Stimulated activated CD4-positive, alpha-beta T cell treated with anti-CD3 and anti-CD28 coated beads, Interleukin-12 subunit alpha, Interleukin-12 subunit beta, amount 100 ng/mL, for 48 hours (primary cell): ENCODE results near the gene SCARF1.

ENCODE experiments used
- DNase-seq, 3 donors: peaks; one replicate each; pipeline ENCODE4 v3.0.0-alpha.2; 2020; ENCODE audit warnings: low read depth in 2 of 3, low spot score in 1 of 3

SCARF1 gene

GRCh38 chr17:1648963-1649843 is 3.7 kb upstream of the SCARF1 start:
- DNase-seq = peak; percentile 84 to 91 (median 86)

- DNase-seq = no peak
Measured at GRCh38 chr17:1648173-1648962, 2.8 kb upstream of the SCARF1 start.

- DNase-seq = no peak
Measured at GRCh38 chr17:1647802-1648171, 2.3 kb upstream of the SCARF1 start.

DNA sequence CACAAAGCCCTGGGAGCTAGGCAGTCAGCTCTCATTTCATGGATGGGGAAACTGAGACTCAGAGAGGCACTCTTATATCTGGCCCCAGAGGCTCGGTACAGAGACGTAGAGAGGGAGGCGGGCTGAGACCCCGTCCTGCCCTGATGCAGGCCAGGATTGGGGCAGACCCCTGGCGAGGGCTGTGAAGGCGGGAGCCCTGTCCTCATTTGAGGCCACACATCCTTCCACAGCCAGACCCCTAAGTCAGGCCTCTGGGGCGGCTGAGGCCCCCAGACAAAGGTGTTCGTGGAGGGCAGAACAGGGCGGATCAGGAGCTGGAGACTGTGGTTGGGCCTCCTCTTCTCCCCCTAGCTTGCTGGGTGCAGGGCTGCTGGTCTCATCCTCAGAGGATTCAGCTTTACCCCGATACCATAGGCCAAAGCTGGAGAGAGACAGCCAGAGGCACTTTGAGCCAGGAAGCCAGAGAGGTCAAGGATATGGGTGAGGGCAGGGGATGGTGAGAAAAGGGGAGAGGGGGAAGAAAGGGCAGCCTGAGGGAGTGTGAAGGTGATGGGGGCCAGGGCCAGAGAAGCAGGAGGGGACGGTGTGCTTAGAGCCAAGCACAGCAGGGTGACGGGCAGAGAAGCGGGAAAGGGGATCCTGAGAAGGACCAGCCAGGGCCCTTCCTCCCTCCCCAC is 805 bp upstream of the SCARF1 start:
- no peak for DNase-seq

GRCh38 chr17:1644493-1645206 is 882 bp downstream of the SCARF1 start:
- peak in 1 of 3 donors; percentile 28 for DNase-seq

DNA sequence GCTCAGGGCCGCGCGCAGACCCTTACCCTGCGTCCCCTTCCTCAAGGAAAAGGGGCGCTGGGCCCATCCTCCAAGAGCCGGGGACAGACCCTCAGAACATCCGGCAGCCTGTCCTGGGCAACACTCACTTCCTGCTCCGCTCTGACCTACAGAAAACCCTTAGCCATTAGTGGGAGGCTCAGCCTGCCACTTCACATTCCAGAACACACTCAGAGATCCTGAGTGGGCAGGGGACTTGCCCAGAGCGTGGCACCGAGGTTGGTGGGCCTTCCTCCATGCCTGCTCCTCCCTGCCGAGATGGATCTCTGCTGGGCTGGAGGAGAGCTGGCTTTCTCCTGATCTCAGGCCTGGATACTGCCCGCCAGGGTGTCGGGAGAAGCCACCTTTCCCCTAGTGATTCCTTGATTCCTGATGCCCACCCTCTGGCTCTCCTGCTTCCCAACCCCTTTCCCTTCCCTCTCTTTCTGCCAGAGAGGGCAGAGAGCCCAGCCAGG is 1.5 kb downstream of the SCARF1 start:
- DNase-seq = no peak

DNA sequence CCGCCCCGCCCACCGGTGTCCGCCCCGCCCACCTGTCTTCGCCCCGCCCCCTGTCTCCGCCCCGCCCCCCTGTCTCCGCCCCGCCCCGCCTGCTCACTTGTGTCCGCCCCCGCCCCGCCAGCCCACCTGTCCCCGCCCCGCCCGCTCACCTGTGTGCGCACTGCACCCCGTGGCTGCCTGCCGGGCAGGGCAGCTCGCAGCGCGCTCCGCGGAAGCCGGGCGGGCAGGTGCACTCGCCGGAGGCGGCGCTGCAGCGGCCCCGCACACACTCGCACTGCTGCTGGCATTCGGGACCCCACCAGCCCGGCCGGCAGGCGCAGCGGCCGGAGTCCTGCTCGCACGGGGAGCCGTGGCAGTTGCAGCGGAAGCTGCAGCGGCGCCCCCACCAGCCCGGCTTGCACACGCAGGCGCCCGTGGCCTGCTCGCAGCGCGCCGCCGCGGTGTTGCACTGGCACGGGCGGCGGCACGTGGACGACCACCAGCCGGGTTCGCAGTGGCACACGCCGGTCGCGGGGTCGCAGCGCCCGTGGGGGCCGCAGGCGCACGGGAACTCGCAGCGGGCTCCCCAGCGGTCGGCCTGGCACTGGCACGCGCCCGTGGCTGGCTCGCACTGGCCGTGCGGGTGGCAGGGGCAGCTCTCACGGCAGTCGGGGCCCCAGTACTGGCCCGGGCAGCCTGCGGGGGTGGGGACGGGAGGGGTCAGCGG is 2.1 kb downstream of the SCARF1 start:
- no peak for DNase-seq

DNA sequence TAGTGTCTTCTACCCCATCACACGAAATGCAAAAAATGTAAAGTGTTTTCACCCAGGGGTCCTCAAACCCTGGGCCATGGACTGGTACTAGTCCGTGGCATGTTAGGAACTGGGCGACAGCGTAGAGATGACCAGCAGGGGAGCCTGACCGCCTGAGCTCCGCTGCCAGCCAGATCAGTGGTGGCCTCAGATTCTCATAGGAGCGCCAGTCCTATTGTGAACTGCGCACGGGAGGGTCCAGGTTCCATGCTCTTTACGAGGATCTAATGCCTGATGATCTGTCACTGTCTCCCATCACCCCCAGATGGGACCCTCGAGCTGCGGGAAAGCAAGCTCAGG is 4.5 kb downstream of the SCARF1 start:
- DNase-seq = no peak

DNA sequence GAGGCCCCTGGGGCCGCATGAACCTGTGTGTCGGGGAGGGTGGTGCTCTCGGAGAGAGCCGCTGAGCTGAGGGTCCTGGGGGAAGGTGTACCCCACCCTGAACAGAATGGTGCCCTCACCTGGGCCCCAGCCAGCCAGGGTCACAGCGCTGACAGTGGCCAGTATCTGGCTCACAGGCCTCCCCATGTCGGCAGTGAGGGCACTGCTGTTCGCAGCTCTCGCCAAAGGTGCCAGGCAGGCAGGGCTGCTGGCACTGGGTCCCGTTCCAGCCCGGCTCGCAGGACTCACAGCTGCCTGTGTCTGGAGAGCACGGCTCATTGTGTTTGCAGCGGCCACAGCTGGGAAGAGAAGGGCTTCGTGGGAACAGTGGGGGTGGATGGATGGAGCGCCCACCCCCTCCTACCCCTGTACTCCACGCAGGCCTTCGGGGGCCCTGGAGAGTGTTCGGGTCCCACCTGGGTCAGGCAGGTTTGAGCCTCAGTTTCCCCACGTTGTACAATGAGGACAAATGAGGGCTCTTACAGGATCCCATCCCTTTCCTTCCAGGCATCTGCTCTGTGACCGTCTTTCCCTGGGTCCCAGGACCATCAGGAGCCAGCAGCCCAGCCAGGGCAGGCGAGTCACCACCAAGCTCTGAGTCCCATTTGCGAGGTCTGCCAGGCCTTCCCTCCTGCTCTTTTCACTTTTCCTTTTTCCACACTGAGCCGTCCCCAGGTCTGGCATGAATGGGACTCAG is 5.0 kb downstream of the SCARF1 start:
- DNase-seq = no peak

- no peak for DNase-seq
Measured at GRCh38 chr17:1639549-1640180, 5.9 kb downstream of the SCARF1 start.

DNA sequence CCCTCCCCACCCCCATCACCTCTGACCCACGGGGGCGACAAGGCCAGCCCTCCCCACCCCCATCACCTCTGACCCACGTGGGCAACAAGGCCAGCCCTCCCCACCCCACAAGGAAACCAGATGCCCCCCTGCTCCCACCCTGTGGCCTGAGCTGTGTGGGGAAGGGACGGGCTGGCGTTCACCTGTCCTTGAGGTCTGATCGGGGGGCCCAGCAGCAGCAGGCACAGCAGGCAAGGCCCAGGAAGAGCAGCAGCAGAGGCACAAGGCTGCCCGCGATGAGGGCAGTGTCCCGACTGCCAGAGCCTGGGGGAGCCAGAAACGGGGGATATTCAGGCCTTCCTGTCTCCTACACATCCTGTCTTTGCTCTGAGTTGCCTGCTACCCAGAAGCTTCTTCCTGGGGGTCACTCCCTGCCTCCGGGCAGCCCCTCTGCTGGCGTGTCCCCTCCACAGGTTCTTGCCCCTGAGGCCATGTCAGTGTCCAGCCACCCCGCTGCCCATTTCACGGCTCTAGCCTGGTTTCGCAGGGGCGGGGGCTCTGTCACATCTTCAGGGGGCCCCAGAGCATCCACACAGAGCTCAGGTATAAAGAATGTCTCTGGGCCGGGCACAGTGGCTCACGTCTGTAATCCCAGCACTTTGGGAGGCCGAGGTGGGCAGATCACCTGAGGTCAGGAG is 6.8 kb downstream of the SCARF1 start:
- DNase-seq = no peak

DNA sequence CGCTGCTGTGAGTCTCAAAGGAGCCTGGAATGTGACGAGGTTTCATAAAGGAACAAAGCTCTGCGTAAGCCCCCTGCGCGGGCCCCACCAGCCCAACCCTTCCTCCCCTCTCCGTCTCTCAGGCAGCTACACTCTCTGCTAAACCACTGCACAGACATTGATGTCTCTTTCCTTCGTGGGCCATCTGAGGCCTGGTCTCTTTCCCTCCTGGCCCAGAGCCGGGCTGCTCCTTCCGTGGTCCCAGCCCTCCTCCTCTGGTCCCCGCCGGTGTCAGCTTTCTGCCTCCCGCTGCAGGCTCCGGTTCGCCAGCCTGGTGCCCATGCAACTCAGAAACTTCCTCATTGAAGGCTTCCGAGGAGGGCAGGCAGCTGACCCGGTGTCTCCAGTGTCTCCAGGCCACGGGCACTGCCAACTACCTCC is 7.4 kb downstream of the SCARF1 start:
- DNase-seq = no peak

GRCh38 chr17:1636732-1637285 is 8.7 kb downstream of the SCARF1 start:
- no peak for DNase-seq

DNA sequence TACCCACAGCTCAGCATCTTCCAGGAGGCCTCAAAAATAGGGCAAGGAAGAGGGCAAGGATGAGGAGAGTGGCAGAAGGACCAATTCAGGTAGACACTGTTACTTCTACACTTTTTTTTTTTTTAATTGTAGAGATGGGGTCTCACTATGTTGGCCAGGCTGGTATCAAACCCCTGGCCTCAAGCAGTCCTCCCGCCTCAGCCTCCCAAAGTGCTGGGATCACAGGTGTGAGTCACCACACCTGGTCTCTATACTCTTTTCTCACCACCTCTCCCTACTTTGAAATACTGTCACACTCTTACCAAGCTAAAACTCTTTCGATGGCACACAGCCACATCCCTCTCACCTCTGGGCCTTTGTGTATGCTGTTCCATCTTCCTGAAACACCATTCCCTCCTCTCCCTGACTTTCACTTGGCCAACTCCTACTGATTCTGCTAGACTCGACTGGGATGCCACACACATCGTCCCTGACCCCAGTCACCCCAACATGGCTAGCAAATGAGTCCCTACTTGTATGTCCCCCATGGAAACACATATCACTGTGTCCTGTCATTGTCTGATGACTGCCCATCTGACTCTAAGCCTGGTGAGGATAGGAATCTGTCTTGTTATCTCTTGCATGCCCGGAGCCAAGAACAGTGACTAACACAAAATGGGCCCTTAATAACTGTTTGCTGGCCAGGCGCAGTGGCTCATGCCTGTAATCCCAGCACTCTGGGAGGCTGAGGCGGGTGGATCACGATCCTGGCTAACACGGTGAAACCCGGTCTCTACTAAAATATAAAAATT is 9.7 kb downstream of the SCARF1 start:
- DNase-seq = no peak

GRCh38 chr17:1634841-1635650 is 10.5 kb downstream of the SCARF1 start:
- DNase-seq = no peak

DNA sequence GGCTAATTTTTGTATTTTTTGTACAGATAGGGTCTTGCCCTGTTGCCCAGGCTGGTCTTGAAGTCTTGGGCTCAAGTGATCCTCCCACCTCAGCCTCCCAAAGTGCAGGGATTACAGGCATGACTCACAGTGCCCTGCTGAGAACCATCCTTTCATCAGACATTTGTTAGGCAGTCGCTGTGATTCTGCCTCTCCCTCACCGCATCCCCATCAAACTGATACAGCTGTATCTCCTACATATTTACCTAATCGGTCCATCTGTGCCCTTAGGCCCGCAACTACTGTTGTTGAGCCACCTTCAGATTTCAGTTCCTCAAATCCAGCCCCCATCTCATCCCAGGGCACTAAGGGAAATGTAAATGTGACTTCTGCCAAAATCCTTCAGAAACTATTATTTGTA is 14.9 kb downstream of the SCARF1 start:
- no peak for DNase-seq
